HG03108 (cell line): Measurements from ENCODE around the gene RAMP3.

Experiments
- ATAC-seq: cut with Tn5 transposase; IDR thresholded peaks from one replicate; pipeline ENCODE4 v1.9.1; 2021; ENCODE audit warnings: moderate library complexity; ENCODE audit not compliant: unreplicated experiment

The RAMP3 gene

DNA sequence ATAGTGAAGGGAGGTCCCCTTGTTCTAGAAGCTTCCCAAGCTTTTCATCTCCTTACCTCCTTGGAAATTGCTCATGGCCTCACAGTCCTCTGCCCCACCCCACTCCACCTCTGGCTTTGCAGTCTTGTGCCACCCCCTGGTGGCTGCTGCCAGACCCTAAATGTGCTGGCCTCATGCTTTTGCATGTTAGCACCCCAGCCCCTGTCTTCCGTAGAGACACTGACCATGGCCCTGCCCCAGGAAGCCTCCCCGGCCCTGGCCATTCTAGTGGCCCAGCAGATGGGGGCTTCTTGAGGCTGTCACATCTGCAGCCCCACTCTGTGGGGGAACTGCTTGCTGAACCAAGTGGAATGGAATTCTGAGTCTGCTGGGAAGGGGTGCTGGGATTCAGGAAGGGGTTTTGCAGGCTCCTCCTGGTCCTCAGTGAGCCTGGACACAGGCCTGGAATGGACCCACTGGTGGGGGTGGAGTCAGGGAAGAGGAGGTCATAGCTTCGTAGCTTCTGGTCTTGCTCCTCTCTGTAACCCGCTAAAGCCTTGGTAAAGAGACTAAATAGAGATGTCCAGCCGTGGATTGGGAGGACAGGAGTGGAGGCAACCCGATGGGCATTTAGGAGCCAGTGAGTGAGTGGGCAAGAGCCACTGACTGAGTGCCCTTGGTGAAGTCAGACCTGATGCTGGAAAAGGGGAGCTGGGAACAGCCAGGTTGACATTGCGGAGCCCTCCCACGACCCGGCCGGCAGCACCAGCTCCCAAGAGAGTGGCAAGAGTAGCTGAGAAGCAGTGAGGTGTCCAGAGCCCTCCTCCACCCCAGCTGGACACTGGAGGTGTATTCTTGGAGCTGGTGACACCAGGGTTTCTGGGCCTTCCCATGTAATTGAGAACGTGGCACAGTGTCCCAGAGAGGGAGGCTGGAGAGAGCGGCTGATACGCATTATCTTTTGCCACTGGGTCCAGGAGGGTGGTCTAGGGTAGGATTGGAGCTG lies 20.9 kb downstream of the RAMP3 start:
- no peak for ATAC-seq

DNA sequence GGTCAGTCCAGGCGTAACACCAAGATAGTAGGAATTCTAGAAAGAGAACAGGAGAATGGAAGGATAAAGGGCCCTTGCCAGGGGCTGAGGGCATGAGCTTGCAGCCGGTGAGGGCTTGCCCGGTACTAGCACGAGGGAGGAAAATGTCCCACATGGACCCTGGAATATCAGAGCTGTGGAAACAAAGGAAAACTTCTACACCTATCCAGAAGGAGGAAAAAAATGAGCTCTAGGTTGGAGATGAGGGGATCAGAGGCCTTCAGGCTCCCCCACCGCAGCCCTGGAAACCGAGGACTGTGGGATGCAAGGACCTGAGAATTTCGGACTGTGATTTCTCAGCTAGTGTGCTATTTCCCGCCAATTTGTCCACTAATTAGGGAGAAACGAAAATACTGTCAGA lies 22.1 kb downstream of the RAMP3 start:
- no peak for ATAC-seq

DNA sequence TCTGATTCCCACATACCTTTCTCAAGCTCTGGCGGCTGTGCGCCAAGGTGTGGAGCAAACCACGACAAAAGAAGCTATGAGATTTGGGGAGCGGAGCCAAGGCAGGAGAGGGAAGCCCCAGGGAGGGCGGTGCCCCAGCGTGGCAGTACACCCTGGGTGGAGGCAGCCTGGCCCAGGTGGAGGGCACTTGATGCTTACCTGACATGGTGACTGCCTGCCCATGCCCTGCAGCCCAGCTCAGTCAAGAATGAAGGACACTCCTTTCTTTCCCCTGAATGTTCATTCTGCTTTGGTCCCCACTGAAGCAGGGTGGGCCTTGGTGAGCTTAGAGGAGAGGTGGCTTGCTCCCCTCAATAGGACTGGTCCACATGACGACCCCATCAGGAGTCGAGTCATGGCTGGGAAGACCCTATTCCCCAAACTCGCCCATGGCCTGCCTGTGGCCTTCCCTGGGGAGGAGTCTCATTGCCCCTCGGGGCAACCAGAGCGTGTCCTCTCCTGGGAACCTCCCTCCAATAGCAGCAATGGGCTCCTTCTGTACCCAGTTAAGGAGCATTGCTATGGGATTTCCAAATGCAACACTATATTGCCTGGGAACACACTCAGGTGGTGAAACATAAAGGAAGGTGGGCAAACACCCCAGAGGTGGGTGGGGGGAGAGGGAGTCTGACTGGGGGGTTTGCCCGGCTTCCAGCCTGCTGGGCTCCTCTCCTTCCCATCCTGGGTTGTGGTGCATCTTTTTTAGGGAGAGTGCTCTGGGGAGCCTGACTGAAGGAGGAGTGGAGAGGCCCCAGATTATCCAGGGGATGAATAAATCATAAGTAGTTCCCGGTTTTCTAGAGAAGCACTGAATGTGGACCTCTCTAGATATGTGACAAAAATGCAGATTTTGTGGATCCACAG lies 22.7 kb downstream of the RAMP3 start:
- ATAC-seq = no peak

DNA sequence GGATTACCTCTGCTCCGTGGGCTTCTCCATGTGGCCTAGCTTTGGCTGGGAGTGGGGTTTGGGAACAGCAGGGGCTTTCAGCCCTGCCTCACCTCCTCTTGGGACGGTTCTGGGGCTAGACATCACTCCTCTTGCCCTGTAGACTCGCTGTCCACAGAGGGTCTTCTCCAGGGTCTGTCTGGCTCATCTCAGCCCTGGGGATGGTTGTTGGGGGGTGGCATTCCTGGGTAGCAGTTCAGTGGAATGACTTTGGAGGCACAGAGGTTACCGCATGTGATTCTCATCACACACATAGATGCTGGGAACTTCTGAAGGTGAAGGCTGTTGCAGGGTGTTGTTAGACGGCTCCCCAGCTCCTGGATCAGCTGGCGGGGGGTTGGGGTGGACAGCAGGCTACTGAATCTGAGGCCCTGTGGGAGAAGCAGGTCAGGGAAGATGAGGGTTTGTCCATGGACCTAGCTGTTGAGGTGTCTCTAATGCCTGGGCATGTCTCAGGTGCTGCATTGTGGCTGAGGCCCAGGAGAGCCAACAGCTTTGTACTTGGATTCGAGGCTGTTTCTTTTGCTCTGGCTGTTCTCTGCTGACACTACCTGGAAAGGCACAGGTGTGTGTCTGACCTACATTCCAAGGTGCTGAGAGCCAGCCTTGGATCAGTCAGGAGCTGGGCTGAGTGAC lies 23.8 kb downstream of the RAMP3 start:
- ATAC-seq = no peak

DNA sequence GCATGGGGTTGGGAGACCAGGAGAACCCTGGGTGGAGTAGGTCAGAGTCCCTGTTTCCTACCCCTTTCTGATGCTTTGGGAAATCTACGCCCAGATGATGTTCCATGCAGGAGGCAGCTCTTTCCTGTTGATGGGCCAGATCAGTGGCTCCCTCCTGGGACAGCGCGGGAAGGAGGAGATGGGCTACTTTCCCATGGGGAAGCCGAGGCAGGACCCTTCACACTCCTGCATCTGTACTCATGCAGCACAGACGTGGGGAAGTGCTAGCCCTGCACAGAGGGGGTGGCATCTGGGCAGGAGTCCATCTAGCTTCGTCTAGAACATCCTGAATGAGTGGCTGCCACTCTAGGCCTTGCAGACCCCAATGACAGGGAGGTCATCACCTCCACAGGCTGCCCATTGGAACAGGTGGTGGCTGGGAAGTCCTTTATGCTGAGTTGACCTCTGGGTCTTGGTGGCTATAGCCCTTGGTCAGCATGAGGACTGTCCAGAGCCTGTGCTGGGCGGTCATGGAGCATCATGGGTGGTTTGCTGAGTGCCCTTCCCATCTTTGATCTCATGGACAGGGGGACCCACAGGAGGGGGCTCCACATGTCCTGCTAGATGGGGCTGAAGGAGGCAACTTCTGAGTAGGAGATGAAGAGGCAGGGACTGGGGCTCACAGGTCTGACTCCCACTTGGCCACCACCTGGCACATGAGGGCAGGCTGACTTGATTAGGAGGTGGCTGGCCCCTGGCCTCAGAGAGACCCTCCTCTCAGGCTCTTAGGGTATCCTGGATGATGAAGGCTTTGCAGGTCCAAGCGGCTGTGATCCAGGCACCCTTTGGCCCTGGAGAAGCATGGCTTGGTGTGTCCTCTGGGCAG lies 24.6 kb downstream of the RAMP3 start:
- no peak for ATAC-seq

DNA sequence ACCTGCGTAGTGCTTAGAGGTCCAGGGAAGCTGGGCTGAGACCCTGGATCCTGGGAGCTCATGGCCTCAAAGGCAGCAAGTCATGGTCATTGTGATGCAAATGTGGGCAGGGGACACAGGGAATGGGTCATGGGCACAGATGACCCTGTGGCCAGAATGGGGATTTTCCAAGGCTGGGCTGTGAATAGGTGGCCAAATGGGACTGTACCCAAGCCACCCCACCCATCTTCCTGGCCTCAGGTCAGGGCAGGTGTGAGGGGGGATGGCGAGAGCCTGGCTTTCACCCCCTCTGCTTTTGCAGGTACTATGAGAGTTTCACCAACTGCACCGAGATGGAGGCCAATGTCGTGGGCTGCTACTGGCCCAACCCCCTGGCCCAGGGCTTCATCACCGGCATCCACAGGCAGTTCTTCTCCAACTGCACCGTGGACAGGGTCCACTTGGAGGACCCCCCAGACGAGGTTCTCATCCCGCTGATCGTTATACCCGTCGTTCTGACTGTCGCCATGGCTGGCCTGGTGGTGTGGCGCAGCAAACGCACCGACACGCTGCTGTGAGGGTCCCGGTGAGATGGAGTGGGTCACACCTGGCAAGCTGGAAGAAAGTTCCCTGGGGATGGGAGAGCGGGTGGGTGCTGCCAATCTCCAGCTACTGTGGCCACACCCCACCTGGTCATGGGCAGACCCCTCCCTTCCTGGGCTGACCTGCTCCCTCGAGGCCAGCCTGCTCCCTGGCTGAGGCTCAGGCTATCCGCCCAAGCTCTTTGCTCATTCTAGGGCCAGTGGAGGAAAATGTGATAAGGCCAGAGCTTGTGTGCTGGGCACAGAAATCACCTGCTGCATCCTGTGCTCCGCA lies 25.5 kb downstream of the RAMP3 start:
- ATAC-seq = no peak

DNA sequence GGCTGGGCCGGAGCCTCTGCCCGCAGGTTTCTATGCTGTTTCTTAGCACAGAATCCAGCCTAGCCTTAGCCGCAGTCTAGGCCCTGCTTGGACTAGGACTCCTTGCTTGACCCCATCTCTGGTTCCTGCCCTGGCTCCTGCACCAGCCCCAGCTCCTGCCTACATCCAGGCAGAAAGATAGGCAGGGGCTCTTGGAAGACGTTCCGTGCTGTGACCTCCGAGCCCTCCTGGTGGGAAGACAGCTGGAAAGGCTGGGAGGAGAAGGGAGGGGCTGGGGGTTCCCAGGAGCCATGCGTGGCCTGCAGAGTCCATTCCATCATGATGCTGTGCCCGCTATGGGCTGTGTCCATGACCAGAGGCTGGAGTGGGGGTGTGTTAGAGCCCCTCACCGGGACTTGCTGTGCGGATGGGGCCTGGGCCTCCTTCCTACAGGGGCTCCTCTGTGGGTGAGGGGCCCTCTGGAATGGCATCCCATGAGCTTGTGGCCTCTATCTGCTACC lies 26.2 kb downstream of the RAMP3 start:
- no peak for ATAC-seq

DNA sequence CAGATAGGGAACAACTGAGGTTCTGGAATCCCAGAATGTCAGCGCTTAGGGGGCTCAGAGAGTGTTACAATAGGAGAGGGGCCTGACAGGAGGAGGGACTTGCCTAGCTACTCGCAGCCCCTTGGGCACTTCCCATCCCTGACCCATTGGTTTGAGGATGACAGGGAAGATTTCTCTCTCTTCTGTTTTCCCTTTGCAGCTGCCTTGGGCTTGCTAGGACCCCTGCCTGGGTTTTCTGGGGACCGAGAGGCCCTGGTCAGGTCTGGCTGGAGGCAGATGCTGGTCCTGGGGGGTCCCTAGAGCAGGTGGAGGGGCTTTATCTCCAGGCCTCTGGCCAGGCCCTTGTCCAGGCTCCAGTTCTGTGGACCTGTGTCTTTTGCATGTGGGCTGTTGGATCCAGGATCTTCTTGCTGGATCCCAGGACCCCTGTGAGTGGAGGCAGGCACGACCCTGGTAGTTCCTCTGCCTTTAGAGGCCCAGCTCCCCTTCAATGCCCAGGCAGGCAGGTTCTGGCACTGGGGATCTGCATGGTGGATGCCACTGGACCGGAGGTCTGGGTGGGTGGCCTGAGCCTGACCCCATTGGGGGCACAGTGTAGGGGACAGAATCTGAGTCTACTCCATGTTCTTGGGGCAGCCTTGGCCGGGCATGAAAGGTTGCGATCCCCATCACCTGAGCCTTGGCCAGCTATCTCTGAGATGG lies 26.9 kb downstream of the RAMP3 start:
- ATAC-seq = no peak

DNA sequence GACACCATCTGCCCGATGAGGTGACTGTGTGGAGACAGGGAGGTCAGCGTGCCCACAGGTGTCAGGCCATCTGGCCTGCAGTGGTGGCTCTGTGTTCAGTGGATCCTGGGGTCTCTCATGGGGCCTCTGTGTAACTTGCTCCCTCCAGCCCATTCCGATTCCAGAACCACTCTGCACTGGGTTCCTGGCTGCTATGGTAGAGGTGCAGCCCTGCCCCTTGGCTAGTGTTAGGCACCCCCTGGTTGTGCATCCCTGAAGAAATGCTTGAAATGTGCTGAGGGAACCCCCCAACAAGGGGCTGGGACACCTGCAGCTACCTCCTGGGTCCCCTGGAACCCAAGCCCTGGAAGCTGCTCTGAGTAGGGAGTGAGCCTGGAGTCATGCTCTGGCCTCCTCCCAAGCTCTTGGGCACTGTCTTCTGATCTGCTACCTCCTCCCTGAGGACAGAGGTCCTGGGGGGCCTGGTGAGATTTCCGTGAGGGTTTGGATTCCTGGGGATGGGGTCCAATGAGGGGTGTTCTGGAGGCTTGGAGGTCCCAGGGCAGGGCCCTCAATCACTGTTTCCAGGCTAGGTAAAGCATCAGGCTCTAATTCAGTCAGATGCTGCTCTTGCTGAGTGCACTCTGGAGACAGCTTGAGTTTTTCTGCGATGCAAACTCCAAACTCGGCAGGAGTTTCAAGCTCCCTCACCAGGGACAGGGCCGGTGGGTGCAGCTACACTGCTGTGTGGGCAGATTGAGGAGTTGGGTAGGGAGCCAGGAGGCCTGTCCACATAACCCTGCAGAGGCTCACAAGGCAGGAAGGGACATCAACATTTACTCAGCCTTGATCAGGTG lies 27.7 kb downstream of the RAMP3 start:
- no peak for ATAC-seq

DNA sequence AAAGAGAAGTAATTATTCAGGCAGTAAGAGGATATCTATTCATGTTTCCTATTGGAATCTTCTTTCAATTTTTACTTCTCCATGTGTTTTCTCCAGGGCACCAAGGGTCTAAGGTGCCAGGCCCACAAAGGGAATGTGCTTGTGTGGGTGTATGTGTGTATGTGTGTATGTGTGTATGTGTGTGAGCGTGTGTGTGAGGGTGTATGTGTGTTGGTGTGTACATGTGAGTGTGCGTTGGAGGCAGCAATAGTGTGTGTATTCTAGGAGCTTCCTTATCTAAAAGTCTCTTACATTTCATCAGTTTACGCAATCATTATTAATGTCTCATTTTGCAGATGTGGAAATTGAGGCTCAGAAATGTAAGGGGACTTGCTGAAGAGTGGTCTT lies 28.3 kb downstream of the RAMP3 start:
- no peak for ATAC-seq

DNA sequence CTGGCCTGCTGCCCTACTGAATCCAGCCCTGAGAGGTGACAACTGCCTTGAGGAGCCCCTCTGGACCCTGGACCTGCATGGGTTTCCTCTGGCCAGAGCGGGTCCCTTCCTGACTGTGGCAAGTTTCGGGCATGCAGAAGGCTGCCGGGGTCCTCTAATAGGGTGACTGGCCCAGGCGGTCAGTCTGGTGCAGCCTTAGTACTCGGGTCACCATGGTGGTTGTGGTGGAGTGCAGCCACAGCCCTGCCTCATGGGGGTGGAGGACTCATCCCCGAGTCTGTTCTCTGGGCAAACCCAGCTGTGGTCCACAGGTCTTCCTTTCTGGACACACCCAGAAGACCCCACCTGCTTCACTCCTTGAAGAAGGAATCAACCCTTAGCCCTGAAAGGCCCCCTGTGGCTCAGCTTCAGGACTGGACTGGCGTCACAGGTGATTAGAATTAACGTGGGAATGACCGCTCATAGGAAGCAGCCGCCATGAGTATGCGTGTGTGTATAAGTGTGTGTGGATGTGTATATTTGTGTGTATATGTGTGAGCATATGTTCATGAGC lies 28.7 kb downstream of the RAMP3 start:
- no peak for ATAC-seq

DNA sequence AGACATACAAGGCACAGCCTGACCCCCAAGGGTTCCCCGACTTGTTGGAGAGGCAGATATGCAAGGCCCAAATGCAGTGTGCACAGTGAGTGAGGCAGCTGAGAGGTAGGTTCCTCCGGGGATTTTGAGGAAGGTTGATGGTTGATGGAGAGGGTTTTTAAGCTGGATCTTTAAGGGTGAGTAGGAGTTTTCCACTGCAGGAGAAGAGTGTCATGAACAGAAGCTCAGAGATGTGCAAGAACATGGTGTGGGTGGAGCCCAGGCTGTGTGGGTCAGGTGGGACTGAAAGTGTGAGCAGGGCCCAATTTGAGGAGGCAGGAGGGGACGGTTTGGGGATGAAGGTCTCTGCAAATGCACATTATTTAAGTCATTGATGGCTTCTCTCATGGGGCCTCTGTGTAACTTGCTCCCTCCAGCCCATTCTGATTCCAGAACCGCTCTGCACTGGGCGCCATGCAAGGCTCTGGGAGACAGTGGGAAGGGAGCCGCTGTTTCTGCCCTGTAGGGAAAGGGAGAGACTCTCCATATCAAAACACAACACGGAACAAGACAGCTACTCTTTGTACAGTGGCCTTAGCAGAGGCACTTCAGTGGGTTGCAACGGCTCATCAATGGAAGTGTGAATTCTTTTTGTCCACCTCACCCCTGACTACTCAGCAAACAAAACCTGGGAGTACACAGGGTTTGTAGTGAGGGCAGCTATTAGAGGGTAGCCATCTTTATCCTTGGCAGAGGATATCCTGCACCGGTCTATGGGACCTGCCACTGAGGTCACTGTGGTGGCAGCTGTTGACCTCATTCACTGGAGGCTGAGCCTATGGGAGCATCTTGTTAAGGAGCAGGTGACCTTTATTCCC lies 29.7 kb downstream of the RAMP3 start:
- ATAC-seq = no peak

DNA sequence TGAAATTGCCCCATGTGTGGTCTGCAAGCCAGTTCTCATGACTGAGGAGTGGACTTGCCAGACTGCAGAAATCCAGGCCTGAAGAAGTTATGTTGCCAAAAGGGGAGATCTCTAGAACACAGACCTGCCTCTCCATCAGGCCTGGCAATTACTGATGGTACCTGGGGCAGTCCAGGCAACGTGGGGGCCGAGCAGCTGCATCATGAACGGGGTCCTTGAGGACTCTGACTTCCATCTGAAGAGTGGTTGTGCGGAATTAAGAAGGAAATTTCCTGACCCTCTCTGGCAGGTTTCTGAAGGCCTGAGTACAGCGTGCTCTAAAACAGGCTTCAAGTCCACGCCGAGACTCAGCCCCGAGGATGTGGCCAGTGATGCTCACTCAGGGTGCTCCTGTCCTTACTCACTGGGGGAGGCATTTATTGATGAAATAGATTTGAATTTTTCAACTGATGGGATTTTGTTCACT lies 30.4 kb downstream of the RAMP3 start:
- no peak for ATAC-seq

DNA sequence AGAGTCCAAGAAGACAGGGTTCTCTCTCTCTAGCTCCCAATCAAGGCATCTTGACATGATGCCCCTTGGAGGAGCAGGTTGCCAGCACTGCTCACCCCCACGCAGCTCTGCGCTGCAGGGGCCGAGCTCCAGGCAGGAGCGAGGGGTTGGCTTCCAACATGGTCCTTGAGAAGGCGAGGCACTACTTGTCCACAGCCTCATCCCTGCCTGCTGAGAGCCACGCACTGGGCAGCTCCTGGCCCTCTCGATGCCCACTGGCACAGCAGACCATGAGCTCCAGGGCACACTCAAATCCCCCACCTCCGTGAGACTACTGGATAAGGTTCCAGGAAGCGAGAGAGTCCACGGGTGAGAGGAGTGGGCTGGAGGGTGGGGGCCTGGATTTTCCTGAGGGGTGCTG lies 31.1 kb downstream of the RAMP3 start:
- ATAC-seq = no peak

DNA sequence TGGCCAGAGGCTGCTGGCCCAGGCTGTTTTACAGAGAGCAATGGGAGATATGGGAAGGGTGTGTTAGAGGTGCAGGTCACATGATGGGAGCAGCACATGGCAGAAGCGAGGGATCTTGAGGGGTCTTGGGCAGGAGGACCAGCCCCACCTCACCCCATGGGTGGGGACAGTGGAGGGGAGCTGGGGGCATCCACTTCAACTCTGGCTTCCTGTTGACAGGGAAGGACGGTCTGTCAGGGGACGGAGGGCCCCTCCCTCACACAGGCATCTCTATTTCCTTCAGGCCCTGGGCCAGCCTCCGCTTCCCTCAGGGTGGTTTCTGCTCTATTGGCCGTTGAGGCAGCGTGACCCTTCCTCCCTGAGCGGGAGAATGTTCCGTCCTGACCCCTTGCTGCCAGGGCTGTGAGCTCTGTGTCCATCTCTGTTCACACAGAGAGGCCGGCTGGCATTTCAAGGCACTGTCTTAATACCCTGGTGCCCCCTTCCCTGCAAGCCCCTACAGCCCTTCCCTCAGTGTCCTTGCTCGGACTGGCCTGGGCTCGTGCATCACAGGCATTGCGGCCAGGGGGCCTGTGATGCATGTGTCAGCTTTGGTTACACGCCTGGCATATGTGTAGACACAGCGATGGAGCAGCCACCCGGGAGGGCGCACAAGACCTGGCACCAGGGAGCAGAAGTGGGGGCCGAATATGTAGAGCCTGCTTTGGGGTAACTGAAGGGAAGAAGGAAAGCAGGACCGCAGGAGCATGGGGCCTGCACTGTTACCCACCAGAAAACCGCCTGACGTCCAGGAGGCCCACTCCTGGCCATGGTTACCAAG lies 31.8 kb downstream of the RAMP3 start:
- ATAC-seq = no peak
